GM19397 (cell line): Measurements from ENCODE around the gene VASH2.
"Not testable (repeated sequence)": the region's sequence is repeated elsewhere in the genome, so short reads cannot be mapped to it uniquely, and the experiment has no call there.

ENCODE experiments used
- ATAC-seq: cut with Tn5 transposase; IDR thresholded peaks from one replicate; pipeline ENCODE4 v1.9.1; 2021; ENCODE audit warnings: mild to moderate bottlenecking, moderate library complexity; ENCODE audit not compliant: unreplicated experiment

Gene VASH2

DNA sequence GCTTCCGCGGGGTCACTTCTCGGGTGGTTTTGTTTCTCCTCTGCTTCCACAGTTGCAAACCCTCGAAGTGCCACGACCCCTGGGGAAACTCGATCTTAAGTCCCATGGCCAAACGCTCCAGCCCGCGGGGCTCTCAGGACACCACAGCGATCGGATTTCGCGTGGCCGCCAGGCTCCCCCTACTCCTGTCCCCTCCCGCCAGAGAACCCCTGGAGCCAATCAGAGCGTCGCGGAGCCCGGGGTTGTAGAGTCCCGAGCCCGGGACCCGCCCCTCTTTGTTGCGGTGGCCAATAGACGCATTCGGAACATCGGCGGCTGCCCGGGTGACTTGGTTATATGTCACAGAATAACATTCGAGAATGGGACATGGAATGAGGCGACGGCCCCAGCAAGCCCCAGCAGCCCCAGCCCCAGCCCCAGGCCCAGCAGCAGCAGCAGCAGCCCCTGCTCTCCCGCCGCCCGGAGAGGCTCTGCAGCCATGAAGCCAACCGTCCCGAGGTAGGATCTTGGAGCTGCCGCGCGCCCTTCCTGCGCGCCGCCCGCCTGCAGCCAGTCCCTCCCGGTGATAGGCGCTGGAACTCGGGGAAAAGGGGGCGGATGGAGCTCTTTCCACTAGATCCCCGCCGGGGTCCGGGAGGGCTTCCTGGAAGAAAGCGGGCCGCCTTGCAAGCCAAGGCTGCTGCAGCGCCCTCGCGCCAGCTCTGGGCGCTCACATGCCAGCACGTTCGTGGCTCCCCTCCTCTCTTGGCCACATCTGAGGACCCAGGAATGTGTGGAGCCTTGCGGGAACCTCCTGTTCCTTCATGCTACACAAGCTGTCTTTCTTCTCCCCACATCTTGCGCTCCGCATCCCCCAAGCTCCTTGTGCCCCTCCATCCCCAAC is at the start of gene VASH2:
Gene VASH2, plus strand, starts transcription at position 299 of the 883 bp plus-strand sequence. CDS start 1,002 bp downstream, outside the sequence.
- peak; percentile 96 for ATAC-seq

DNA sequence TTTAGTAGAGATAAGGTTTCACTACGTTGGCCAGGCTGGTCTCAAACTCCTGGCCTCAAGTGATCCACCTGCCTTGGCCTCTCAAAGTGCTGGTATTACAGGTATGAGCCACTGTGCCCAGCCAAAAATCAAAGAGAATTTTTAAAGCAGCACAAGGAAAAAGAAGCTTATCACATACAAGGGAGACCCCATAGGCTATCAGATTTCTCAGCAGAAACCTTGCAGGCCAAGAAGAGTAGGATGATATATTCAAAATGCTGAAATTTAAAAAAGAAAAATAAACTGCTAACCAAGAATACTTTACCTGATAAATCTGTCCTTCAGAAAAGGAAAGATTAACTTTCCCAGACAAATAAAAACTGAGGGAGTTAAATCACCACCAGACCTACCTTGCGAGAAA is 49.1 kb upstream of the VASH2 start:
- ATAC-seq: no peak

DNA sequence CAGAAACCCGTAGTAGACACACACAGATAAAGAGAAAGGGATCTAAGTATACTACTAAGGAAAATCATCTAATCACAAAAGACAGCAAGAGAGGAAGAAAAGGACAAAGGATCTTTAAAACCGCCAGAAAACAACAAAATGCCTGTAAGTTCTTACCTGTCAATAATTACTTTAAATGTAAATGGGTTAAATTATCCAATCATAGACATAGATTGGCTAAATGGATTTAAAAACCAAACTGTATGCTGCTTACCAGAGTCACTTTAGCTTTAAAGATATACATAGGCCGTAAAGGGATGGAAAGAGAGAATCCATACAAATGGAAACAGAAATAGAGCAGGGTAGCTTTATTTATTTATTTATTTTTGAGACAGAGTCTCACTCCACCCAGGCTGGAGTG is 48.3 kb upstream of the VASH2 start:
- no peak for ATAC-seq

DNA sequence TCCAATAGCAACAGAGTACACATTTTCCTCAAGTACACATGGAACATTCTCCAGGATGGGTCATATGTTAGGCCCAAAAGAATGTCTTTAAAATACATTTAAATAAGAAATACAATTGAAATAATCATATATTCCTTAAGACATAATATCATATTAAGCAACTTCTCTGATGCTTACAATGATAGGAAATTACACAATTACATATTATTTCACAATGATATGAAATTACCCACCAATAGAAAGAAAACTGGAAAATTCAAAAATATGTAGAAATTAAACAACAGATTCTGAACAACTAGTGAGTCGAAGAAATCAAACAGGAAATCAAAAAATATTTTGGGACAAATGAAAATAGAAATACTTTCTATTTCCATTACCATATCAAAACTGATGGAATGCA is 46.7 kb upstream of the VASH2 start:
- no peak for ATAC-seq

- ATAC-seq: not testable (repeated sequence)
Measured at GRCh38 chr1:212908071-212908470, 42.3 kb upstream of the VASH2 start.

DNA sequence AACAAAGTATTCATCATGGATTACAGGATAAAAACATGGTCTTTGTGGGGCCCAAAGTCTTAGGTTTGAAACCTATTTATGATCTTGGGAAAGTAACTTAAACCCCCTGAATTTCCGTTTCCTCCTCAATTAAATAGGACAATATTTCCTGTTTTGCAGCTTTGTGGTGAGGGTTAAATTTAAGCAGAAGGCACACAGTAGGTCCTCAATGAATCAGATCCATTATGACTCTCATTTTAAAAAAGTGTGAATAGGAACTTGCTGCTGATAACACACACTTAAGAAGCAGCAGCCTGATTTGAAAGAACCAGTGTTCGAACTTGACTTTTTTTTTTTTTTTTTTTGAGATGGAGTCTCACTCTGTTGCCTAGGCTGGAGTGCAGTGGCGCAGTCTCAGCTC is 41.4 kb upstream of the VASH2 start:
- ATAC-seq: no peak

DNA sequence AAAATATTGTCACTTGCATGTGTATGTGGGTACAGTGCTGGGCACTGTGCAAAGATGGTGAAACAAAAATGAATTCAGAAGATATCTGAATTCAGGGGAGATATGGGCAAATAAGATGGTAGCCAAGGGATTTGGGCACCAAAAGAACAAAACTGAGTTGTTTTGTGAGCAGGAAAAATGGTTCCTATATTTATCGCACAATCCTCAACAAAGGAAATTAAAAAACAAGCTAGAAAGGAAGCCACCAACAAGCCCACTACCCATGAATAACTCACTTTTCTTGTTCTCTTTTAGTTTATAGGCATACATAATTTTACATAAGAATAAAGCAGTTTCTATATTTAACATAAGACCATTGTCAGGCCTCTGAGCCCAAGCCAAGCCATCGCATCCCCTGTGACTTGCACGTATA is 40.7 kb upstream of the VASH2 start:
- no peak for ATAC-seq

GRCh38 chr1:212910213-212910612 is 40.1 kb upstream of the VASH2 start:
- ATAC-seq: not testable (repeated sequence)

- not testable (repeated sequence) for ATAC-seq
Measured at GRCh38 chr1:212913638-212914037, 36.7 kb upstream of the VASH2 start.

GRCh38 chr1:212914110-212914509 is 36.2 kb upstream of the VASH2 start:
- not testable (repeated sequence) for ATAC-seq

- ATAC-seq: no peak
Measured at GRCh38 chr1:212914789-212915188, 35.6 kb upstream of the VASH2 start.

GRCh38 chr1:212915245-212916091 is 34.9 kb upstream of the VASH2 start:
- ATAC-seq: no peak

GRCh38 chr1:212916481-212917133 is 33.7 kb upstream of the VASH2 start:
- no peak for ATAC-seq

GRCh38 chr1:212917134-212917485 is 33.2 kb upstream of the VASH2 start:
- no peak for ATAC-seq

DNA sequence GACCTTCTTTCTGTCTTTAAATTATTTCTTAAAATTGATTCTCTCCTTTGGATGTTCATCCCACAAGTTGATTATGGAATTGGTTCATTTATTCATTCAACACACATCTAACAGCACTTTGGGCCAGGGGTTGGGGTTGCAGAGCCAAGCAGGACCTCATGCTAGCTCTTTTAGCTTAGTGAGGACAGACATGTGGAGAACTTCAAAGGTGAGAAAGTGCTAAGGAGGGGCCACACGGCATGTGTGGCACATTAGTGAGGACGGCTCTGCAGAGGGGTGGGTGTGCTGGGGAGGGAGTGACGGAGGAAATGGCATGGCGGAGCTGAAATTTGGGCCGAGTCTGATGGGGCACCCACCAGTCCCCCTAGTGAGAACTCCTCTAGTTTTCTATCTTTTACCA is 32.5 kb upstream of the VASH2 start:
- no peak for ATAC-seq

- ATAC-seq: no peak
Measured at GRCh38 chr1:212918824-212919223, 31.5 kb upstream of the VASH2 start.

- no peak for ATAC-seq
Measured at GRCh38 chr1:212920246-212920645, 30.1 kb upstream of the VASH2 start.

DNA sequence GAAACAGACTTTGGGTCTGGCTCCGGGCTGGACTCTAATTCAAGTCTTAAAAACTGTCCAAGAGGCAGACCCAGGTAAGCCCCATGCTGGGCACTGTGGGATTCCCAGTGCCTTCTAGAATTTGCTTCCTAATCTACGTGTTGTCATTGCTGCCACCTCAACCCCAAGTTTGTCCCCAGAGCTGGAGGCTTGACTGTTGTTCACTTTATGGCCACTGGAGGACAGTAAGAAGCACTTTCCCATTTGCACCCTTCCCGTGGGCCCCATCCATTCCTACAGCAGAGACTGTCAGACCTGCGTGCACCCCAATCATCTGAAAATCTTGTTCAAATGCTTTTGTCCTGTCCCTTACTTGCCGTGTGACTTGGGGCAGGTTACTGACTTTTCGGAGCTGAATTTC is 29.4 kb upstream of the VASH2 start:
- no peak for ATAC-seq

DNA sequence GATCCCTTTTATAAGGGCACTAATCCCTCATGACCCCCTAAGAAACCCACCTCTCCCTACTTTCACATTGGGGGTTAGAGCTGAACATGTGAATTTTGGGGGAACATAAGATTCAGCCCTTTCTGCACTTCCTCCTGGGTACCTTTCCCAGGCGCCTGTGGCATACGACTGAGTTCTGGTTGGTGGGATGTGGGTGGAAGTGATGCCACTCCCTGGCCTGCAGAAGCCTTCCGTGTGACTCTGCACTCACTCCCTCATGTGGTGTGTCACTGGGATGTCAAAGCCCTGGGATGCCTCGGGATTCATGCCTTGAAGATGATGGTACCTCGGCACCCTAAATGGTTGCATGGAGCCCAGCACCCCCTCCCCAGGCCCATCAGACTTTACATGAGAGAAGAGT is 28.3 kb upstream of the VASH2 start:
- ATAC-seq: no peak

- no peak for ATAC-seq
Measured at GRCh38 chr1:212926372-212926771, 24.0 kb upstream of the VASH2 start.
